ENCODE data around the gene KRTAP17-1. TPM values are rescaled to one million over a fixed set of nuclear protein-coding genes. Genes with fewer than 3 reads are reported as not detected.
A peak's percentile ranks its signal among the peaks of the same experiment; 100 is the strongest.

KRTAP17-1 gene
- total RNA-seq, 1 experiment from 2014 or later: not detected

- H3K27ac ChIP-seq (ENCODE audit: low read length): no peak overlapping the region
- BruUV-seq (replicated peaks): no TSS peak
- no peak for ATAC-seq
- no peaks in the 10 kb centered on the region for H3K4me1 ChIP-seq (ENCODE audit: control insufficient read depth, insufficient read depth, low read length)
- TF ChIP-seq TCF7L2 (IDR thresholded peaks at IDR 0.05; ENCODE audit: low read depth, low read length) (no peak), REST (IDR thresholded peaks at IDR 0.05; ENCODE audit: insufficient read depth in 1 of 2, low read depth in 2 of 2, low read length in 1 of 2) (no peak)
- H3K36me3 ChIP-seq (ENCODE audit: control insufficient read depth, insufficient read depth, low read length): no peaks in the 10 kb centered on the region
- ChIA-PET CTCF (no interaction called here), POLR2A (no interaction called here)
- DNase-seq (ENCODE audit: low read depth, low spot score): no peak
- no peak overlapping the region for H3K4me3 ChIP-seq (ENCODE audit: low read depth in 2 of 2, low read length in 2 of 2)
- in situ Hi-C loops (cut with HindIII; ENCODE audit: low pct_unique_long_range_greater_than_20kb, low sequenced_read_pairs) (no loop called here), intact Hi-C loops (cut with micrococcal nuclease; ENCODE audit: unreplicated experiment) (loop anchor here (10.0 kb wide), 1 partner anchor 340 kb away; no protein-coding TSS in a partner anchor)
- H3K9me3 ChIP-seq (ENCODE audit: control insufficient read depth, insufficient read depth, low read depth, low read length): no peaks in the 10 kb centered on the region
- H3K27me3 ChIP-seq (ENCODE audit: control insufficient read depth, insufficient read depth, low read length): no peaks in the 10 kb centered on the region
Measured at GRCh38 chr17:41325126-41325525, 9.6 kb upstream of the KRTAP17-1 start.

- H3K9me3 ChIP-seq (ENCODE audit: control insufficient read depth, insufficient read depth, low read depth, low read length): 0 out of 2 replicates have a peak, but pooled peaks cover under 1% of the 10 kb centered on the region
- in situ Hi-C loops (cut with HindIII; ENCODE audit: low pct_unique_long_range_greater_than_20kb, low sequenced_read_pairs): no loop called here
- H3K27me3 ChIP-seq (ENCODE audit: control insufficient read depth, insufficient read depth, low read length): no peaks in the 10 kb centered on the region
- DNase-seq (ENCODE audit: low read depth, low spot score) (no peak), ATAC-seq (peak; percentile 65)
- no peak overlapping the region for H3K4me3 ChIP-seq (ENCODE audit: low read depth in 2 of 2, low read length in 2 of 2)
- POLR2A ChIA-PET: no interaction called here
- no TSS peak for BruUV-seq (replicated peaks)
- no peak overlapping the region for H3K27ac ChIP-seq (ENCODE audit: low read length)
- intact Hi-C loops (cut with micrococcal nuclease; ENCODE audit: unreplicated experiment): loop anchor here (10.0 kb wide), 1 partner anchor 340 kb away; no protein-coding TSS in a partner anchor
- peak; percentile 75 for TF ChIP-seq CTCF (IDR thresholded peaks at IDR 0.05)
- no peak for TF ChIP-seq REST (IDR thresholded peaks at IDR 0.05; ENCODE audit: insufficient read depth in 1 of 2, low read depth in 2 of 2, low read length in 1 of 2)
- H3K4me1 ChIP-seq (ENCODE audit: control insufficient read depth, insufficient read depth, low read length): no peaks in the 10 kb centered on the region
- CTCF ChIA-PET: no interaction called here
- no peaks in the 10 kb centered on the region for H3K36me3 ChIP-seq (ENCODE audit: control insufficient read depth, insufficient read depth, low read length)
Measured at GRCh38 chr17:41324180-41325075, 8.9 kb upstream of the KRTAP17-1 start.

Data from Panc1 (cell line).